ENCODE measurements around the gene RNU6-9.

RNU6-9 gene

GRCh38 chr19:931860-932647 is 38.8 kb downstream of the RNU6-9 start:
- Histone ChIP-seq H3K36me3 (ENCODE audit: control insufficient read depth, insufficient read depth, low read length) (peaks cover 34% of the 10 kb centered on the region), H3K4me3 (replicated peaks; ENCODE audit: low read depth, low read length) (peak overlapping the region; percentile 53), H3K27me3 (replicated peaks; ENCODE audit: control insufficient read depth, insufficient read depth, low read length) (no peaks in the 10 kb centered on the region)
- DNase-seq (ENCODE audit: extremely low read depth, insufficient read length) = peak; percentile 8
- no peak for TF ChIP-seq CTCF (IDR thresholded peaks at IDR 0.05; ENCODE audit: insufficient read depth, low read length, poor library complexity, severe bottlenecking)

GRCh38 chr19:932648-933552 is 39.6 kb downstream of the RNU6-9 start:
- peaks cover 38% of the 10 kb centered on the region for H3K36me3 ChIP-seq (ENCODE audit: control insufficient read depth, insufficient read depth, low read length)

GRCh38 chr19:933553-933882 is 40.2 kb downstream of the RNU6-9 start:
- Histone ChIP-seq H3K36me3 (ENCODE audit: control insufficient read depth, insufficient read depth, low read length) (peaks cover 40% of the 10 kb centered on the region), H3K4me3 (replicated peaks; ENCODE audit: low read depth, low read length) (peak overlapping the region; percentile 53)

More at GRCh38 chr19:932648-933552, 39.6 kb downstream of the RNU6-9 start:
- no peaks in the 10 kb centered on the region for H3K27me3 ChIP-seq (replicated peaks; ENCODE audit: control insufficient read depth, insufficient read depth, low read length)
- peak; percentile 73 for DNase-seq (ENCODE audit: extremely low read depth, insufficient read length)
- no peak for TF ChIP-seq CTCF (IDR thresholded peaks at IDR 0.05; ENCODE audit: insufficient read depth, low read length, poor library complexity, severe bottlenecking)
- peak overlapping the region; percentile 53 for H3K4me3 ChIP-seq (replicated peaks; ENCODE audit: low read depth, low read length)

GRCh38 chr19:934197-934840 is 41.0 kb downstream of the RNU6-9 start:
- Histone ChIP-seq H3K27me3 (replicated peaks; ENCODE audit: control insufficient read depth, insufficient read depth, low read length) (no peaks in the 10 kb centered on the region), H3K36me3 (ENCODE audit: control insufficient read depth, insufficient read depth, low read length) (peaks cover 36% of the 10 kb centered on the region), H3K4me3 (replicated peaks; ENCODE audit: low read depth, low read length) (no peak overlapping the region)
- peak; percentile 12 for DNase-seq (ENCODE audit: extremely low read depth, insufficient read length)
- no peak for TF ChIP-seq CTCF (IDR thresholded peaks at IDR 0.05; ENCODE audit: insufficient read depth, low read length, poor library complexity, severe bottlenecking)

More at GRCh38 chr19:933553-933882, 40.2 kb downstream of the RNU6-9 start:
- no peak for DNase-seq (ENCODE audit: extremely low read depth, insufficient read length)
- no peak for TF ChIP-seq CTCF (IDR thresholded peaks at IDR 0.05; ENCODE audit: insufficient read depth, low read length, poor library complexity, severe bottlenecking)
- no peaks in the 10 kb centered on the region for H3K27me3 ChIP-seq (replicated peaks; ENCODE audit: control insufficient read depth, insufficient read depth, low read length)

- no peaks in the 10 kb centered on the region for H3K27me3 ChIP-seq (replicated peaks; ENCODE audit: control insufficient read depth, insufficient read depth, low read length)
- DNase-seq (ENCODE audit: extremely low read depth, insufficient read length) = peak; percentile 11
- no peak overlapping the region for H3K4me3 ChIP-seq (replicated peaks; ENCODE audit: low read depth, low read length)
- no peak for TF ChIP-seq CTCF (IDR thresholded peaks at IDR 0.05; ENCODE audit: insufficient read depth, low read length, poor library complexity, severe bottlenecking)
- peaks cover 36% of the 10 kb centered on the region for H3K36me3 ChIP-seq (ENCODE audit: control insufficient read depth, insufficient read depth, low read length)
Observed at GRCh38 chr19:934865-935479, 41.7 kb downstream of the RNU6-9 start.

Data from GM06990 (cell line).